CD4-positive, CD25-positive, alpha-beta regulatory T cell (primary cell): ENCODE results near the gene P3H3. TPM values are rescaled to one million over a fixed set of nuclear protein-coding genes. Genes with fewer than 3 reads are reported as not detected.

Source experiments
- ATAC-seq, 2 donors: fragments of 150-1000 bp; cut with Tn5 transposase; one replicate each; pipeline ENCODE4 v1.10.0; 2021; ENCODE audit warnings: low read depth in 2 of 2, moderate number of reproducible peaks in 2 of 2, moderate library complexity in 1 of 2
- DNase-seq, 3 donors: peaks; one replicate each; pipeline versions ENCODE4 v3.0.0 to v3.0.0-alpha.2; 2012 to 2022; ENCODE audit warnings: mixed read lengths in 1 of 3
- H3K27ac ChIP-seq: one replicate; pipeline ENCODE4 v1.7.0; 2013; ENCODE audit warnings: mild to moderate bottlenecking, low read length; ENCODE audit not compliant: insufficient read depth, poor library complexity, severe bottlenecking
- H3K27me3 ChIP-seq: one replicate; pipeline ENCODE4 v1.7.0; 2013; ENCODE audit warnings: low read length; ENCODE audit not compliant: control insufficient read depth, insufficient read depth
- H3K36me3 ChIP-seq: one replicate; pipeline ENCODE4 v1.7.0; 2013; ENCODE audit warnings: mild to moderate bottlenecking, low read length, moderate library complexity; ENCODE audit not compliant: control insufficient read depth, insufficient read depth
- H3K4me1 ChIP-seq: 2 replicates; pipeline ENCODE4 v1.7.0; 2013; ENCODE audit warnings: mild to moderate bottlenecking, low read length; ENCODE audit not compliant: insufficient read depth, control insufficient read depth, poor library complexity, severe bottlenecking
- H3K4me3 ChIP-seq: one replicate; pipeline ENCODE4 v1.7.0; 2013; ENCODE audit warnings: low read depth, mild to moderate bottlenecking, low read length, moderate library complexity
- H3K9me3 ChIP-seq, 2 experiments: 1 replicate in 1 of 2; 2 replicates in 1 of 2; pipeline ENCODE4 v1.7.0; 2013; ENCODE audit warnings: low read length in 2 of 2, mild to moderate bottlenecking in 1 of 2, moderate library complexity in 1 of 2; ENCODE audit not compliant: control insufficient read depth in 2 of 2
- H3K27ac Mint-ChIP-seq, 3 donors: one replicate each; pipeline ENCODE4 v1.8.0; 2020 to 2022; ENCODE audit warnings: mild to moderate bottlenecking in 3 of 3, mixed read lengths in 3 of 3, moderate library complexity in 2 of 3
- H3K27me3 Mint-ChIP-seq: one replicate; pipeline ENCODE4 v1.8.0; 2022; ENCODE audit warnings: mild to moderate bottlenecking, mixed read lengths
- H3K36me3 Mint-ChIP-seq: one replicate; pipeline ENCODE4 v1.8.0; 2020; ENCODE audit warnings: mixed read lengths
- H3K4me1 Mint-ChIP-seq, 4 donors: one replicate each; pipeline ENCODE4 v1.8.0; 2020 to 2022; ENCODE audit warnings: mixed read lengths in 4 of 4, mild to moderate bottlenecking in 1 of 4
- H3K4me3 Mint-ChIP-seq, 4 donors: one replicate each; pipeline ENCODE4 v1.8.0; 2020 to 2022; ENCODE audit warnings: mild to moderate bottlenecking in 4 of 4, mixed read lengths in 4 of 4, moderate library complexity in 3 of 4
- H3K9me3 Mint-ChIP-seq, 7 donors: one replicate each; pipeline ENCODE4 v1.8.0; 2020 to 2022; ENCODE audit warnings: mixed read lengths in 7 of 7, mild to moderate bottlenecking in 3 of 7, moderate library complexity in 2 of 7
- polyA plus RNA-seq, 4 donors: library from polyadenylated mRNA; unstranded; fragments of 300-500 nt; fragmentation: Illumina TruSeq; gene quantifications; one replicate each; pipeline ENCODE4 v1.2.3, GENCODE V29; 2021
- total RNA-seq: library from RNA; stranded (reverse); gene quantifications from one replicate; pipeline ENCODE4 v1.2.3, GENCODE V29; 2022

Gene P3H3
- total and polyA plus RNA-seq, 5 donors from 2014 or later = 0.64 to 1.4 (median 1.1) TPM; not detected in 1

- H3K36me3 ChIP-seq = peaks cover 42% of the 10 kb centered on the region
- no peak overlapping the region for H3K4me3 Mint-ChIP-seq
Measured at GRCh38 chr12:6810758-6811157, 17.4 kb upstream of the P3H3 start.

GRCh38 chr12:6813363-6813762, 14.8 kb upstream of the P3H3 start:
- Histone ChIP-seq H3K4me1 (no peaks in the 10 kb centered on the region), H3K4me3 (no peak overlapping the region), H3K27me3 (no peaks in the 10 kb centered on the region), H3K9me3 (no peaks in the 10 kb centered on the region), H3K36me3 (peaks cover 54% of the 10 kb centered on the region), H3K27ac (no peak overlapping the region)
- Mint-ChIP-seq H3K27me3 (no peaks in the 10 kb centered on the region), H3K4me3 (no peak overlapping the region), H3K36me3 (peaks cover 56% of the 10 kb centered on the region), H3K4me1 (peaks cover 9 to 28% (median 16%) of the 10 kb centered on the region in 4 donors), H3K9me3 (no peaks in the 10 kb centered on the region), H3K27ac (peak overlapping the region in 2 of 3 donors; percentile 26 to 47)
- DNase-seq = no peak
- no peak for ATAC-seq

More at GRCh38 chr12:6810758-6811157, 17.4 kb upstream of the P3H3 start:
- H3K36me3 Mint-ChIP-seq = peaks cover 41% of the 10 kb centered on the region
- Histone ChIP-seq H3K27ac (peak overlapping the region; percentile 38), H3K27me3 (no peaks in the 10 kb centered on the region), H3K4me1 (no peaks in the 10 kb centered on the region), H3K4me3 (no peak overlapping the region), H3K9me3 (no peaks in the 10 kb centered on the region)
- H3K4me1 Mint-ChIP-seq = peaks cover 9 to 24% (median 15%) of the 10 kb centered on the region in 4 donors
- H3K27me3 Mint-ChIP-seq = no peaks in the 10 kb centered on the region
- ATAC-seq = no peak
- DNase-seq = no peak
- no peaks in the 10 kb centered on the region for H3K9me3 Mint-ChIP-seq
- peak overlapping the region; percentile 72 to 95 (median 84) for H3K27ac Mint-ChIP-seq

- Histone ChIP-seq H3K9me3 (no peaks in the 10 kb centered on the region), H3K27ac (no peak overlapping the region), H3K4me3 (no peak overlapping the region), H3K27me3 (no peaks in the 10 kb centered on the region), H3K36me3 (peaks cover 57% of the 10 kb centered on the region), H3K4me1 (peaks cover 8% of the 10 kb centered on the region)
- no peak overlapping the region for H3K4me3 Mint-ChIP-seq
- H3K4me1 Mint-ChIP-seq = peaks cover 2 to 20% (median 9%) of the 10 kb centered on the region in 4 donors
- H3K27ac Mint-ChIP-seq = peak overlapping the region in 1 of 3 donors; percentile 62
- no peaks in the 10 kb centered on the region for H3K9me3 Mint-ChIP-seq
- DNase-seq (no peak), ATAC-seq (no peak)
- peaks cover 38% of the 10 kb centered on the region for H3K36me3 Mint-ChIP-seq
- H3K27me3 Mint-ChIP-seq = peaks cover 8% of the 10 kb centered on the region
Measured at GRCh38 chr12:6816598-6816997, 11.6 kb upstream of the P3H3 start.

- H3K4me1 Mint-ChIP-seq = peaks cover 2 to 23% (median 9%) of the 10 kb centered on the region in 4 donors
- ATAC-seq (no peak), DNase-seq (no peak)
- H3K27ac Mint-ChIP-seq = no peak overlapping the region
- Histone ChIP-seq H3K9me3 (no peaks in the 10 kb centered on the region), H3K27ac (no peak overlapping the region), H3K4me1 (peaks cover 11% of the 10 kb centered on the region), H3K36me3 (peaks cover 57% of the 10 kb centered on the region), H3K27me3 (no peaks in the 10 kb centered on the region), H3K4me3 (no peak overlapping the region)
- no peak overlapping the region for H3K4me3 Mint-ChIP-seq
- H3K27me3 Mint-ChIP-seq = peaks cover 11% of the 10 kb centered on the region
- no peaks in the 10 kb centered on the region for H3K9me3 Mint-ChIP-seq
- H3K36me3 Mint-ChIP-seq = peaks cover 38% of the 10 kb centered on the region
Measured at GRCh38 chr12:6817098-6817497, 11.1 kb upstream of the P3H3 start.

GRCh38 chr12:6817662-6818157, 10.5 kb upstream of the P3H3 start:
- H3K27me3 Mint-ChIP-seq = peaks cover 15% of the 10 kb centered on the region
- DNase-seq (no peak), ATAC-seq (no peak)
- no peaks in the 10 kb centered on the region for H3K9me3 Mint-ChIP-seq
- Histone ChIP-seq H3K27me3 (no peaks in the 10 kb centered on the region), H3K9me3 (no peaks in the 10 kb centered on the region), H3K27ac (no peak overlapping the region), H3K36me3 (peaks cover 57% of the 10 kb centered on the region), H3K4me1 (peaks cover 11% of the 10 kb centered on the region), H3K4me3 (no peak overlapping the region)
- no peak overlapping the region for H3K4me3 Mint-ChIP-seq
- peaks cover 38% of the 10 kb centered on the region for H3K36me3 Mint-ChIP-seq
- H3K4me1 Mint-ChIP-seq = peaks cover 2 to 27% (median 9%) of the 10 kb centered on the region in 4 donors
- peak overlapping the region in 2 of 3 donors; percentile 82 to 83 for H3K27ac Mint-ChIP-seq

- Mint-ChIP-seq H3K4me1 (peaks cover 2 to 27% (median 9%) of the 10 kb centered on the region in 4 donors), H3K36me3 (peaks cover 38% of the 10 kb centered on the region), H3K27me3 (peaks cover 18% of the 10 kb centered on the region), H3K4me3 (no peak overlapping the region), H3K9me3 (no peaks in the 10 kb centered on the region), H3K27ac (peak overlapping the region in 2 of 3 donors; percentile 82 to 83)
- H3K4me1 ChIP-seq = peaks cover 11% of the 10 kb centered on the region
- no peaks in the 10 kb centered on the region for H3K27me3 ChIP-seq
- DNase-seq = no peak
- H3K36me3 ChIP-seq = peaks cover 57% of the 10 kb centered on the region
- no peak overlapping the region for H3K27ac ChIP-seq
- H3K4me3 ChIP-seq = no peak overlapping the region
- H3K9me3 ChIP-seq = no peaks in the 10 kb centered on the region
- no peak for ATAC-seq
Measured at GRCh38 chr12:6818222-6818621, 10.0 kb upstream of the P3H3 start.

GRCh38 chr12:6818645-6819044, 9.6 kb upstream of the P3H3 start:
- Histone ChIP-seq H3K27me3 (no peaks in the 10 kb centered on the region), H3K36me3 (peaks cover 57% of the 10 kb centered on the region), H3K4me1 (peaks cover 11% of the 10 kb centered on the region), H3K4me3 (no peak overlapping the region), H3K9me3 (no peaks in the 10 kb centered on the region), H3K27ac (no peak overlapping the region)
- H3K9me3 Mint-ChIP-seq = no peaks in the 10 kb centered on the region
- no peak overlapping the region for H3K27ac Mint-ChIP-seq
- H3K4me1 Mint-ChIP-seq = peaks cover 2 to 27% (median 9%) of the 10 kb centered on the region in 4 donors
- H3K27me3 Mint-ChIP-seq = peaks cover 18% of the 10 kb centered on the region
- no peak overlapping the region for H3K4me3 Mint-ChIP-seq
- H3K36me3 Mint-ChIP-seq = peaks cover 34% of the 10 kb centered on the region
- ATAC-seq = no peak
- no peak for DNase-seq
